NOMO-1 treated with DMSO at 0.1 percent for 48 hours (cell line): Measurements from ENCODE around the gene FKBP11.

ENCODE experiments used
- DNase-seq: peaks from one replicate; lab custom pipeline; 2025; ENCODE audit not compliant: unreplicated experiment; lab: John Stamatoyannopoulos, UW

The FKBP11 gene

DNA sequence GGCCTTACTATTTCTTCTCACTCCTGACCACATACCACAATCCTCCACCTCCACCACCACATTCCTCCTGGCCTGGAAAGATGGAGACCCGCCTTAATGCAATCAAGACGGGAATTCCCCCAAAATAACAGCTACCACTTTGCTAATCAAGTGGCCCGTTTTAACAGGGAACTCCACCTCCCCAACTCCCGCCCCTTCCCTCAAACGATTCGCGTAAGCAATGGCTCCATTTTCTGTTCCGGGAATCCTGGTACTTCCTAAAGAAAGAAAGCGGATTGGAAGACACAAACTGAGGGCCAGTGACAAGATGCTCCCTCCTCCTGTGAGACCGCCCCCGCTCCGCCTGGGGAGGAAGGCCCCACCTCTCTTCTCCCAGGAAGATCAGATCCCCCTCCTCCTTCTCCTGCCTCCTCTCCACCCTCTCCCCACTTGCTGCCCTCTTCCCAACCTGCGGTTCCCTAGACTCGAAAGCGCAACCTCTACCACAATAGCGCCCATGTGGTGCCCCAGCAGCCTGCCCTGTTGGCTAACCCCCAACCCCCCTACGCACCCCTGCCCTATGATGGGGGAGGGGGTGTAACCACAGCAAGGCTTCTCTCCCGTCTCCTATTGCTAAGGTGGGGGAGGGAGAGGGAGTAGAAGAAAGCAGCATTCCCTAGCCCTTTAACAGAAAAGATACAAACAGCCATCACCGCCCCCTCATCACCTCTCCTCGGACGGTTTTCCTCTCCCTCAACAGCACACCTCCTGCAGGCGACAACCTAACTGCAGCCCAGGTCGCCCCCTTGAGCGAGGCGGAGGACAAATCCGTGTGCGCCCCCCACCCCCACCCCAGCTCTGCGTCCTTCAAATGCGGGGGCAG, 31.2 kb upstream of the FKBP11 start:
- DNase-seq = peak; percentile 77

- peak; percentile 91 for DNase-seq
Observed at GRCh38 chr12:48954841-48955501, 29.7 kb upstream of the FKBP11 start.

DNA sequence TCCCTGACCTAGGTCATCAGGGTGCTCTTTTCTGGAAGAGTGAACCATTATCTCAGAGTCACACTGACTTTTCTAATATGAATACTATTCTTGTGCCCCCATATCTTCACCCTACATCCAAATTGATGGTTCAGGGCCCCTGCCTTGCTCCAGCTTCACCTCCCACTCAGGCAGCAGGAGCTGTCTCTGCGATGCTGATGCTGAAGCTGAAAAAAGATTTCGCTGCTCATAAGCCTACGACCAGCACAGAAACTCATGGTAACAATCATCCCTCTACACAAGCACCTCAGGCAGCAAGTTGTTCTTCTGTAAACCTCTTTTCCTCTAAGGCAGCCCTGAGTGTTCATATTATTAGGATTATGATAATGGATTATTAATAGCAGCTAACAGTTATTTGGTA, 28.8 kb upstream of the FKBP11 start:
- no peak for DNase-seq

DNA sequence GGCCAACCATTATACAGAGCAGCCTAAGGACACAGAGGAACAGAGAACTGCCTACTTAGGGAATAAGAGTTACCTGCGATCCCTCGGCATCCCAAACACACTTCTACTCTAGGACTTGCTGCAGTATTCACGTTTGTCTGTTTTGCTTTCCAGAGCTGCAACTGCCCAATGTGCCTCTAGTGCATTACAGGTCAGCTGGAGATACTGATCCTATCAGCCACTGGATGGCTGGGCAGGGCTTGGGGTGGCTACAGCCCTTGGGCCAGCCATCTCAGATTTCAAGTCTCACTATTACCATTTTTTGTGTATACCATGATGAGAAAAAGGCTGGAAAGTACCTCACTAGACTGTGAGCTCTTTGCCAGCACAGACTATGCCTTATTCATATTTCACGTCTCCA, 27.4 kb upstream of the FKBP11 start:
- DNase-seq = no peak

DNA sequence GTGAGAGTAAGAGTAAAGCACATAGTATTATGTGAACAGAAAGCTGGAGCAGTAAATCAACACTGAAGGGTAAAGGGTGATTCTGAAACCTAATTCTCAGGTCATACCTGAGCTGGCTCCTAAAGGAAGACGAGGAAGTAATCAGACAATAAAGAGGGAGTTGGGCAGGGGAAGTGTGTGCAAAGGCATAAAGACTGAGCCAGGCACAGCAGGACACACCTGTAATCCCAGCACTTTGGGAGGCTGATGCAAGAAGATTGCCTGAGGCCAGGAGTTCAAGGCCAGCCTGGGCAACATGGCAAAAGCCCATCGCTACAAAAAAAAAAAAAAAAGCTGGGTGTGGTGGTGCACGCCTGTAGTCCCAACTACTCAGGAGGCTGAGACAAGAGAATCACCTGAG, 22.4 kb upstream of the FKBP11 start:
- DNase-seq = no peak

GRCh38 chr12:48946943-48947342, 21.7 kb upstream of the FKBP11 start:
- no peak for DNase-seq

DNA sequence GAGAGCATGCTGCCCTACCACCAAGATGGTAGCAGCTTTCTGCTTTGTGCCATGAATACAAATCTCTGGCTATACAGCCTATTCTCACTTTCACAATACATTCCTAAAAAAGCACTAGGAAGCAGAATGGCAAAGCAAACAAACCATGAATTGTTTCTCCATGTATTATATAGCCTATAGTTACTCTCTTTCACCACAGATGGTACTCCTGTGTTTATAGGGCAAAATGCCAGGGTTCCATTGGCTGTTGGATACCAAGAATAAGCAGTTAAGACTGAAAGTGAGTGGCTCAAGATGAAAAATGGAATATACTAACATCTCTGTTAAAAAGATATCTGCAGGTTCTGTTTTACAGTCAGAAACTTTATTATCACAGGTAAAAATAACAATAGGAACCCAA, 20.9 kb upstream of the FKBP11 start:
- no peak for DNase-seq

GRCh38 chr12:48943221-48943620, 17.9 kb upstream of the FKBP11 start:
- no peak for DNase-seq

DNA sequence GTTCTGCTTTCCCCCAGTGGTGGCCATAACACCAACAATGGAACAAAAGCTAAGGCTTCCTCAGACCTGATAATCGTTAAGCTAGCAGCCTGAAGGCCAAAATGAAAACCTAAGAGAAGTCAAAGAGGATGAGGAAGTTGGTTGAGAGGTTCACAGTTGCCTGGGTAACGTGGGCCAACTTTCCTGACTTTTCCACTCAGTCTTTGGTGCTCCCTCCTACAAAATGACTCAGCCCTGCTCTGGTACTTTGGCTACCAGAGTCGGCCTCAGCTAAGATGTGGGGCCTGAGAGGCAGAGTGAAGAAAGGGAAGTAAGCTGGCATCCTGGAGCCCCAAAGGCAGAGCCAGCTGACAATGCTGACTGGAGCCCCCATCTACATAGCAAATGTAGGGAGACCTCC, 14.9 kb upstream of the FKBP11 start:
- DNase-seq = peak; percentile 87

DNA sequence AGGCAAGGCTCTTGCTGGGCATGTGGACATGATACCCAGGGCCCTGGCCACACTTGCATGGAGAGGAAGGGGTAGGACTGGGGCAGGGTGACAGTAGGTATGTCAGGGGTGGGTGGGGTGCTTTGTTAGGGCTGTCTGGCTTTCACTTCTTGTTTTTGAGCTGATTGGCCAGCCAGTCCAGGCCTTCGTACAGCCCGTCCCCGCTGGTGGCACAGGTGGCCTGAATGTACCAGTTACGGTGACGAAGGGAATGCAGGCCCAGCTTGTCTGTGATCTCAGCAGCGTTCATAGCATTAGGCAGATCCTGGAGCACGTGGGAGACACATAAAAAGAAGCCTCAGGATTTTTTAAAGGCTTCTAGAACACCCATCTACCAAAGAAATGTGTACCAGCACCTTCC, 13.5 kb upstream of the FKBP11 start:
- DNase-seq = peak; percentile 45

DNA sequence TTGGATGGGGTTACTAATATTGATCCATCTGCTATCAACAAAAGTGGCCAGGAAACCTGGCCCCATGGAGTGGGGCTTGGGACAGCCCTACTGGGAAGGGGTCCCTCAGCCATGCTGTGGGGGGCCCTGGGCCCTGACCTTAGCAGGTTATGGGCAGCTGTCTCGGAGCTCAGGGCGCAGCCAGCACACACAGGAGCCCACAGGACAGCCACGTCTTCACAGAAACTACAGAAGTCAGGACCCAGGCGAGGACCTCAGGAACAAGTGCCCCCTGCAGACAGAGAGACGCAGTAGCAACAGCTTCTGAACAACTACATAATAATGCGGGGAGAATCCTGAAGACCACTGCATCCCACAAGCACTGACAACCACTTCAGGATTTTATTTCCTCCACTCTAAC, 11.9 kb upstream of the FKBP11 start:
- DNase-seq = no peak

- peak; percentile 39 for DNase-seq
Observed at GRCh38 chr12:48936379-48936979, 11.2 kb upstream of the FKBP11 start.

- DNase-seq = no peak
Observed at GRCh38 chr12:48934312-48934706, 9.0 kb upstream of the FKBP11 start.

DNA sequence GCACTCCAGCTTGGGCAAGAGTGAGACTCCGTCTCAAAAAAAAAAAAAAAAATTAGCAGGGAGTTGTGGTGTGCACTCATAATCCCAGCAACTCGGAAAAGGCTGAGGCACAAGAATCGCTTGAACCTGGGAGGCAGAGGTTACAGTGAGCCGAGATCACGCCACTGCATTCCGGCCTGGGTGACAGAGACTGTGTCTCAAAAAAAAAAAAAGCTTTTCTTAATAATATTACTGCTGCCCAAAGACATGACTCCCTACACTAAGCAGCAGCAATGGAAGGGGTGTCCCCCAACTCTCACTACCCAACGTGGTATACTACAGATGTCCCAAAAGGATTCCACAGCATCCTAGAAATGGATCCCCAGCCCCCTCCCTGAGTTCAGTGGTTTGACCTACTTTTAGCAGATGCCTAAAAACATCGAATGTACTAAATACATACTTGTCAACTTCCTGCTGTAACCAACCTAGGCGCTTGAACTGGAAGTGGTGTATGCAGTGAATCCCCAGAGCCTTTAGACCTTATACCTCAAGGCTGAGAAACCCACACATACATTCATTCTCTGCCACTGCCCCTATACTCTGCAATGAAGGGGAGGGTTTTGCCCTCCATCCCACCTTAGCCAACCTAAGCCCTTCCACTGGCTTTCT, 8.5 kb upstream of the FKBP11 start:
- DNase-seq = no peak

DNA sequence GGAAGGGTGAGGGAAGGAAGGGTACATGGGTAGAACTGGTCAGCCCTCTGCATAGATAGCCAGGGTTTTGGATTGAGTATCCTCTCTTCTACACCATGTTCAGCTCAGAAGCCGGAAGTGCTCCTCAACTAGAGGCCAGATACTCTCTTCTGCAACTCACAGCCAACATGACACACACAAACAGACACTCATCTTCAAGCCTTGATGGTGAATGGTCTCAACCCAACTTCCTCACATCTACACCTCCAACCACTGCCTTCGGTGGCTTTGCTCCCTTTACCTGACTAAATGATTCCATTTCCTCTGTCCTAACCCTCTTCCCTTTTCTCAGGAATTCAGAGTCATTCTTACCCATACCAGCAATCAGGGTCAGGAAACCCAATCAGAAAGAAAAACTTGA, 7.6 kb upstream of the FKBP11 start:
- DNase-seq = no peak

- DNase-seq = no peak
Observed at GRCh38 chr12:48930475-48930874, 5.2 kb upstream of the FKBP11 start.

DNA sequence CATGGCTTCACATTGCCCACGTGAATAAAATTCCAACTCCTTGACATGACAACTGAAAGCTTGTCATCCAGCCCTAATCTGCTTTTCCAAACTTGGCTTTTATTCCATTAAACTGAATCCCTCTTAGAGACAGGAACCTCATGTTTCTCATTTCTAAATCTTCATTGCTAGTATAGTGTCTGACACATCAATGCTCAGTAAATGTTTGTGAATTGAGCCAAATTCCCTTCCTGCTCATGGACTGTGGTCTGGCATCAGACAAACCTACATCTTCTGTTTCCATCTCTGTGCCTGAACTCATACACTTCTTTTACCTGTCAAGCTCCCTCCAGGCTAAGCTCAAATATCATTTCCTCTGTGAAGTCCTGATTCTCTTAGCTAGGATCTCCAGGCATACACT, 4.3 kb upstream of the FKBP11 start:
- no peak for DNase-seq

GRCh38 chr12:48927261-48927660, 2.0 kb upstream of the FKBP11 start:
- no peak for DNase-seq

DNA sequence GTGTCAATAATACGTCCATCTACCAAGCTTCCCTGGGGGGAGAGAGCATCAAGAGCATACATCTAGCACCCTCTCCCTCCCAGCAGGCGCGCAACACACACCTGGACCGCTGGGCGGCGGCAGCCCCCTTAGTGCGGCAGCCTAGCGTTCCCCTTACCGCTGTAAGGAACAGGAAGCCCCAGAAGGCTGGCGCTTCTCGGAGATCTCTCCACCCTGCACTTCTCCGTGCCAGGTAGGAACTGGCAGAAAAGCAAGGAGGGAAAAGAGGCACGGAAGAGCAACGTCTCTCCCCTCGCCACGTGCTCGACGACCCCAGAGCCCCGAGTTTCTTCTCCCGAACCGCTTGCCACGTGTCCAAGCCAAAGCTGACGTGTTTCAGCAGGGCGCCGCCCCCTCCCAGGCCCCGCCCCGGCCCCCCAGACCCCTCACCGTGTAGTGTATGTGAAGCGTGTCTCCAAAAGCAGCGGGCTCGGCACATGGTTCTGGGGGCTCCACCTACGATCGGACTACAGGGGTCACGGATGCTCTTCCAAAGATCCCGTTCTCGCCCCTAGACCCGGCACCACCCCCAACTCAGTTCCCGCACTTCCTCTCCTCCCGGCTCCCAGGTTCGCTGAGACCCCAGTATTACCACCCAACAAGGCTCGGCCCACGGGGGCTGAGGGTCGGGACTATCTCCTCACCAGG, 532 bp downstream of the FKBP11 start:
- DNase-seq = no peak

GRCh38 chr12:48923117-48923516, 2.2 kb downstream of the FKBP11 start:
- no peak for DNase-seq

DNA sequence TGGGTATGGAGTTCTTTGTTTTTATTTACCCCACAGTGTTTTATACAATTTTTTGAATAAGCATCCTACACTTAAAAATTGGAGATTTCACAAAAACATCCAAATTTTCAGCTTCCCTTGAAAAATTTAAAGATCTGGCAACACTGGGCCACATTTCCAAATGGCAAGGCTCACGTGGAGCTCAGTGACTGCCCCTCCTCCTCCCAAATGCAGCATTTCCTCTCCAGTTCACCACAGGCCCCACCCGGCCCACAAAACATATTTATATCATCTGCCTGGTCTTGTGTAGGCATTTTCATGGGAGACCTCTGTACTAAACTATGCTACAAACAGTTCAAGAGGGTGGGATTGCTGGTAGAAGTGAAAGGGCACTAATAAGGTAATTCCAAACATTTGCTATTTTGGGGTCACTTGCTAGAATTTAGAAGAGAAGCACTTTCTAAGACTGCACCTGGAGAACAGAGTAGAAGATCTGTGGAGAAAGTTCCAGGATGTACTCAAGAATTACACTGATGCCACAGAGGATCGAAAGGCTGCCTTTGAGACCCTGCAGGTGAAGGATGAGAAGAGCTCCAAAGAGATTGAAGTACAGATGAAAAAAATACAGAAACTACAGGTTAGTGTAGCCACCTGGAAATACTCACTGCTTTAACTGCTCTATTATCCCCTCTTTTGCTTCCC, 7.3 kb downstream of the FKBP11 start:
- DNase-seq = peak; percentile 42
